Stimulated activated naive CD8-positive, alpha-beta T cell treated with anti-CD3 and anti-CD28 coated beads, Interleukin-15, amount 100 ng/mL, for 72 hours (primary cell): ENCODE measurements around the gene CAPN7.
A peak's percentile ranks its signal among the peaks of the same experiment; 100 is the strongest.

ENCODE experiments used
- ATAC-seq: fragments of 150-1000 bp; cut with Tn5 transposase; 2 replicates; pipeline ENCODE4 v1.10.0; 2021; ENCODE audit warnings: mild to moderate bottlenecking, moderate library complexity
- DNase-seq, 2 donors: peaks; one replicate each; pipeline ENCODE4 v3.0.0; 2021 to 2022
- H3K27ac Mint-ChIP-seq, 2 donors: one replicate each; pipeline ENCODE4 v1.8.0; 2022; ENCODE audit warnings: mild to moderate bottlenecking in 2 of 2, mixed read lengths in 2 of 2, moderate library complexity in 2 of 2
- H3K27me3 Mint-ChIP-seq: one replicate; pipeline ENCODE4 v1.8.0; 2022; ENCODE audit warnings: mixed read lengths
- H3K4me1 Mint-ChIP-seq: one replicate; pipeline ENCODE4 v1.8.0; 2022; ENCODE audit warnings: mild to moderate bottlenecking, mixed read lengths
- H3K4me3 Mint-ChIP-seq, 2 donors: one replicate each; pipeline ENCODE4 v1.8.0; 2022; ENCODE audit warnings: mild to moderate bottlenecking in 2 of 2, mixed read lengths in 2 of 2, moderate library complexity in 1 of 2
- H3K9me3 Mint-ChIP-seq, 2 donors: one replicate each; pipeline ENCODE4 v1.8.0; 2022; ENCODE audit warnings: mixed read lengths in 2 of 2

The CAPN7 gene

GRCh38 chr3:15289661-15290060 lies 83.6 kb downstream of the CAPN7 start:
- Mint-ChIP-seq H3K4me1 (peaks cover 41% of the 10 kb centered on the region), H3K27ac (no peak overlapping the region), H3K27me3 (peaks cover 4% of the 10 kb centered on the region), H3K4me3 (no peak overlapping the region), H3K9me3 (no peaks in the 10 kb centered on the region)
- DNase-seq (no peak), ATAC-seq (no peak)

- peak overlapping the region in 1 of 2 donors; percentile 38 for H3K4me3 Mint-ChIP-seq
- H3K9me3 Mint-ChIP-seq = no peaks in the 10 kb centered on the region
- H3K27ac Mint-ChIP-seq = peak overlapping the region in 1 of 2 donors; percentile 48
- H3K27me3 Mint-ChIP-seq = peaks cover 10% of the 10 kb centered on the region
- ATAC-seq (no peak), DNase-seq (no peak)
- H3K4me1 Mint-ChIP-seq = peaks cover 41% of the 10 kb centered on the region
These were observed 84.7 kb downstream of the CAPN7 start for GRCh38 chr3:15290736-15291135.

- Mint-ChIP-seq H3K27ac (peak overlapping the region; percentile 12 to 86), H3K4me3 (peak overlapping the region; percentile 58 to 66), H3K27me3 (peaks cover 10% of the 10 kb centered on the region), H3K4me1 (peaks cover 41% of the 10 kb centered on the region), H3K9me3 (no peaks in the 10 kb centered on the region)
- peak; percentile 98 for ATAC-seq
- peak; percentile 63 to 84 for DNase-seq
These were observed 85.8 kb downstream of the CAPN7 start for GRCh38 chr3:15291589-15292541.

DNA sequence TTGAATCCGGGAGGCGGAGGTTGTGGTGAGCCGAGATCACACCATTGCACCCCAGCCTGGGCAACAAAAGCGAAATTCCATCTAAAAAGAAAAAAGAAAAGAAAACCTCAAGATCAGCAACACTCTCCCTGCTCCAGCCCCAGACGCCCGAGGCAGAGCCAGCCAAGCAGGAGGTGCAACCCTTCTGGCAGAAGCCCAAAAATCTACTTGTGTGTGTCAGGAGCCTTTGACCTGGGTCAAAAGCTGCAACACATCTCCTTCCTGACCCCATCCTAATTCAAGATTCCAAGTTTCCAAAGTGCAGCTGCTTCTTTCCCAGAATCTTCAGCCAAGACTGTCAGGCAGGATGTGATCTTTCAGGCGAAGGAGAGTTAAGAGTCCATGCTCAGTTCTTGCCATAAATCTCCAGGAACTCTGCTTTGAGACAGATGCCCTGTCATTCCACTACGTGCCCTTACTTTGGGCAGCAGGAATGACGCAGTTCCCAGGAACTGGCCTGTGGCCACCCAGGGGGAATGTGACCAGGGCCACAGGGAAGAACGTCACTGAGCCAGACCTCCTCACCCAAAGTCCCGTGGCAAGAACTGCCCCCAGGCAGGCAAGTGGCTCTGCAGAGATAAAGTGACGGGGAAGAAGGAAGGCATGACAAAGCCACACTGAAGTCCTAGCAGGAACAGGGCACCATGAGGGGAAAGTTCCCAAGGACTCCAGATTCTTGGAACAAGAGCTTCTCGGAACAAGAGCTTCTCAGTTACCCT lies 86.9 kb downstream of the CAPN7 start:
- H3K4me1 Mint-ChIP-seq = peaks cover 47% of the 10 kb centered on the region
- no peak for ATAC-seq
- no peaks in the 10 kb centered on the region for H3K9me3 Mint-ChIP-seq
- no peak for DNase-seq
- peaks cover 10% of the 10 kb centered on the region for H3K27me3 Mint-ChIP-seq
- H3K4me3 Mint-ChIP-seq = no peak overlapping the region
- H3K27ac Mint-ChIP-seq = no peak overlapping the region

- no peak for DNase-seq
- H3K4me1 Mint-ChIP-seq = peaks cover 33% of the 10 kb centered on the region
- H3K27me3 Mint-ChIP-seq = peaks cover 10% of the 10 kb centered on the region
- H3K4me3 Mint-ChIP-seq = no peak overlapping the region
- H3K27ac Mint-ChIP-seq = no peak overlapping the region
- H3K9me3 Mint-ChIP-seq = no peaks in the 10 kb centered on the region
- no peak for ATAC-seq
These were observed 88.9 kb downstream of the CAPN7 start for GRCh38 chr3:15294929-15295328.

DNA sequence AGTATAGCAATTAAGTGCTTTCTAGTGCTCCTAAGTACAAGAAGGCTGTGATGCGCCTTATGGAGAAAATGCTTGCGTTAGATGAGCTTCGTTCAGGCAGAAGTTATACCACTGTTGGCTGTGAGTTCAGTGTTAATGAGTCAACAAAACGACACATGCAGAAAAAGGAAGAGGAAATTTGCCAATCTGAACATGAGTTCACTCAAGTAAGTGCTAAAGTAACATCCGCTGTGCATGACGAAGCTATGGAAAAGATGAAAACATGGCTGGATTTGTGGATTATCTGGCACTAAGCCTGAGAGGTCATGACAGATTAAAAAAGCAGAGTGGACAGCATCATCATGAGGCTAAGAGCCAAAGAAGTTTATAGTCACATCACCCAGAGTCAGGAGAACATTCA lies 89.5 kb downstream of the CAPN7 start:
- Mint-ChIP-seq H3K27ac (no peak overlapping the region), H3K27me3 (peaks cover 10% of the 10 kb centered on the region), H3K9me3 (no peaks in the 10 kb centered on the region), H3K4me1 (peaks cover 32% of the 10 kb centered on the region), H3K4me3 (no peak overlapping the region)
- ATAC-seq (no peak), DNase-seq (no peak)

GRCh38 chr3:15297608-15298350 lies 91.7 kb downstream of the CAPN7 start:
- Mint-ChIP-seq H3K4me1 (peaks cover 21% of the 10 kb centered on the region), H3K9me3 (no peaks in the 10 kb centered on the region), H3K27me3 (peaks cover 10% of the 10 kb centered on the region), H3K4me3 (no peak overlapping the region), H3K27ac (no peak overlapping the region)
- ATAC-seq = no peak
- DNase-seq = no peak

- Mint-ChIP-seq H3K27ac (no peak overlapping the region), H3K4me1 (peaks cover 25% of the 10 kb centered on the region), H3K27me3 (peaks cover 10% of the 10 kb centered on the region), H3K9me3 (no peaks in the 10 kb centered on the region), H3K4me3 (no peak overlapping the region)
- ATAC-seq (no peak), DNase-seq (no peak)
These were observed 92.5 kb downstream of the CAPN7 start for GRCh38 chr3:15298504-15298903.

DNA sequence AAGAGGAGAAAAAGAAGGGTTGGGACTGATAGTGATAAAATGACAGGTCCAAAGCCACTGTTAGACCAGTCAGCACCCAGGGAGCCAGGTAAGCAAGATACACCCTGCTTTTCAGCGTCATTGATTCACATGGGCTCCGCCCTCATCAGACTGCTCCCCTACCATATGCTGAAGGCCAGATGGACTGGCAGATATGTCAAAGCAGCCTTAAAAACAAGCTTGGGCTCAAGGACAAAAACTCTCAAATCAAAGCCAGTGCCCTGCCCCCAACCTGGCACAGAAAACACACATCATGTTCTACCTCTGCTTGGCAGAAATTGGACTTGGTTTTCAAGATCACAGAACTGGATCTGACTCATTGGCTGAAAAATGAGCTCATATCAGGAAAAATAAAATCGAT lies 93.0 kb downstream of the CAPN7 start:
- H3K4me1 Mint-ChIP-seq = peaks cover 30% of the 10 kb centered on the region
- DNase-seq = no peak
- ATAC-seq = no peak
- no peak overlapping the region for H3K4me3 Mint-ChIP-seq
- H3K27ac Mint-ChIP-seq = no peak overlapping the region
- no peaks in the 10 kb centered on the region for H3K9me3 Mint-ChIP-seq
- H3K27me3 Mint-ChIP-seq = peaks cover 10% of the 10 kb centered on the region

GRCh38 chr3:15300323-15301078 lies 94.5 kb downstream of the CAPN7 start:
- no peak overlapping the region for H3K4me3 Mint-ChIP-seq

DNA sequence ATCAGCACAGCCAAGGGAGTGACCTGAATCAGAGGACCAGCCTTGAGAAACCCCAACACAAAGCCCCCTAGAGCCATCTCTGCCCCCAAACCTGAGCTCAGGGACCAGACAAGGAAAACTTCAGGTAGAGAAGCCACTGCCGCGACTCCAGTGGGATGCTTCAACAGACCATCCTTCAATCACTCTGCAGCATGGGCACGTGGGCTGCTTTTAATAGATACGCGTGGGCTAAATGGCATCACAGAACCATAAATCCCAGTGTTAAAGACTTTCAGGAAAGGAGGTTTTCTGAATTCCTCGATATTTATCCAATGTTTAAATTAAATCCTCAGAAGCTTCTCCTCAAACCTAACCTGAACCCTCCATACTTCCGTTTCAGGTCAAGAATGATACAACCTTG lies 95.7 kb downstream of the CAPN7 start:
- Mint-ChIP-seq H3K27me3 (no peaks in the 10 kb centered on the region), H3K4me1 (peaks cover 45% of the 10 kb centered on the region), H3K9me3 (no peaks in the 10 kb centered on the region), H3K4me3 (no peak overlapping the region), H3K27ac (no peak overlapping the region)
- ATAC-seq (no peak), DNase-seq (no peak)

More at GRCh38 chr3:15300323-15301078, 94.5 kb downstream of the CAPN7 start:
- Mint-ChIP-seq H3K9me3 (no peaks in the 10 kb centered on the region), H3K27me3 (no peaks in the 10 kb centered on the region), H3K27ac (no peak overlapping the region), H3K4me1 (peaks cover 42% of the 10 kb centered on the region)
- DNase-seq = no peak
- no peak for ATAC-seq
